Anterior cingulate cortex (tissue), 58 donors: ENCODE measurements around the gene PYY.
"Not testable (repeated sequence)": the region's sequence is repeated elsewhere in the genome, so short reads cannot be mapped to it uniquely, and the experiment has no call there.

Experiments
- DNase-seq, 58 donors: peaks; one replicate each; lab custom pipeline; 2025; lab: John Stamatoyannopoulos, UW

The PYY gene

GRCh38 chr17:43979671-43980070 is 25.9 kb upstream of the PYY start:
- DNase-seq, result no peak

- DNase-seq, result no peak
These were observed 25.3 kb upstream of the PYY start for GRCh38 chr17:43979011-43979410.

GRCh38 chr17:43978078-43978477 is 24.3 kb upstream of the PYY start:
- no peak for DNase-seq

GRCh38 chr17:43976963-43977837 is 23.5 kb upstream of the PYY start:
- no peak for DNase-seq

GRCh38 chr17:43975898-43976297 is 22.2 kb upstream of the PYY start:
- DNase-seq, result no peak

- DNase-seq, result no peak
These were observed 20.9 kb upstream of the PYY start for GRCh38 chr17:43974382-43975266.

GRCh38 chr17:43972444-43973212 is 18.9 kb upstream of the PYY start:
- not testable (repeated sequence) for DNase-seq

GRCh38 chr17:43971436-43971835 is 17.7 kb upstream of the PYY start:
- not testable (repeated sequence) for DNase-seq

- no peak for DNase-seq
These were observed 16.6 kb upstream of the PYY start for GRCh38 chr17:43970366-43970765.

GRCh38 chr17:43967251-43967875 is 13.6 kb upstream of the PYY start:
- DNase-seq, result no peak

- DNase-seq, result no peak
These were observed 12.5 kb upstream of the PYY start for GRCh38 chr17:43966276-43966675.

- no peak for DNase-seq
These were observed 8.7 kb upstream of the PYY start for GRCh38 chr17:43962479-43962878.

GRCh38 chr17:43961954-43962353 is 8.2 kb upstream of the PYY start:
- no peak for DNase-seq

GRCh38 chr17:43961292-43961691 is 7.6 kb upstream of the PYY start:
- not testable (repeated sequence) for DNase-seq

GRCh38 chr17:43958748-43959352 is 5.1 kb upstream of the PYY start:
- no peak for DNase-seq

- DNase-seq, result no peak
These were observed 2.5 kb upstream of the PYY start for GRCh38 chr17:43956222-43956621.

- DNase-seq, result no peak
These were observed 745 bp downstream of the PYY start for GRCh38 chr17:43952724-43953666.

- no peak for DNase-seq
These were observed 1.4 kb downstream of the PYY start for GRCh38 chr17:43952351-43952723.

- DNase-seq, result no peak
These were observed 2.0 kb downstream of the PYY start for GRCh38 chr17:43951750-43952149.
